ENCODE measurements around the gene DCTN4.
"Not testable (repeated sequence)": the region's sequence is repeated elsewhere in the genome, so short reads cannot be mapped to it uniquely, and the experiment has no call there.

The DCTN4 gene

GRCh38 chr5:150758531-150759333 lies at the start of gene DCTN4:
DCTN4 (minus strand) TSS chr5:150759017; CDS start chr5:150758993, 24 bp downstream.
- DNase-seq: peak; percentile 99

GRCh38 chr5:150804388-150804787 lies 45.6 kb upstream of the DCTN4 start:
- DNase-seq: no peak

- DNase-seq: peak; percentile 93
Observed at GRCh38 chr5:150801117-150801927, 42.5 kb upstream of the DCTN4 start.

- no peak for DNase-seq
Observed at GRCh38 chr5:150797384-150797783, 38.6 kb upstream of the DCTN4 start.

GRCh38 chr5:150794927-150795326 lies 36.1 kb upstream of the DCTN4 start:
- no peak for DNase-seq

GRCh38 chr5:150793423-150793888 lies 34.6 kb upstream of the DCTN4 start:
- DNase-seq: not testable (repeated sequence)

- no peak for DNase-seq
Observed at GRCh38 chr5:150791536-150791935, 32.7 kb upstream of the DCTN4 start.

GRCh38 chr5:150789943-150790611 lies 31.3 kb upstream of the DCTN4 start:
- DNase-seq: peak; percentile 16

- DNase-seq: no peak
Observed at GRCh38 chr5:150789450-150789849, 30.6 kb upstream of the DCTN4 start.

- DNase-seq: no peak
Observed at GRCh38 chr5:150788977-150789376, 30.2 kb upstream of the DCTN4 start.

- no peak for DNase-seq
Observed at GRCh38 chr5:150787656-150788055, 28.8 kb upstream of the DCTN4 start.

GRCh38 chr5:150786876-150787275 lies 28.1 kb upstream of the DCTN4 start:
- no peak for DNase-seq

GRCh38 chr5:150785950-150786349 lies 27.1 kb upstream of the DCTN4 start:
- DNase-seq: no peak

GRCh38 chr5:150783422-150783928 lies 24.7 kb upstream of the DCTN4 start:
- peak; percentile 63 for DNase-seq

GRCh38 chr5:150782850-150783249 lies 24.0 kb upstream of the DCTN4 start:
- no peak for DNase-seq

- peak; percentile 67 for DNase-seq
Observed at GRCh38 chr5:150781706-150782614, 23.1 kb upstream of the DCTN4 start.

GRCh38 chr5:150780816-150781221 lies 22.0 kb upstream of the DCTN4 start:
- no peak for DNase-seq

- peak; percentile 12 for DNase-seq
Observed at GRCh38 chr5:150780187-150780692, 21.4 kb upstream of the DCTN4 start.

- peak; percentile 10 for DNase-seq
Observed at GRCh38 chr5:150779397-150780186, 20.8 kb upstream of the DCTN4 start.

- peak; percentile 92 for DNase-seq
Observed at GRCh38 chr5:150778517-150779396, 19.9 kb upstream of the DCTN4 start, which contains the start of gene SMIM3. SMIM3 (plus strand) TSS chr5:150778757; CDS start chr5:150795441, 16,684 bp downstream.

Data from eye (tissue), 1 donor.